GM12878 (cell line): Measurements from ENCODE around the gene RAPGEF4. TPM values are rescaled to one million over a fixed set of nuclear protein-coding genes. Genes with fewer than 3 reads are reported as not detected.

ENCODE experiments used
- ATAC-seq: fragments of 200-7000 bp; cut with Tn5 transposase; 3 replicates; pipeline ENCODE4 v1.9.1; 2020; ENCODE audit warnings: mild to moderate bottlenecking, moderate library complexity
- BruUV-seq: library from RNA; stranded (reverse); fragments of 400-500 nt; replicated peaks from 2 replicates; lab custom pipeline; 2021; lab: Mats Ljungman, UMichigan
- CTCF ChIA-PET: fragments of 300-600 bp; sonication (Branson Sonifier 250); formaldehyde crosslinking; extraction: SDS; loops from one replicate; lab custom pipeline; 2021; ENCODE audit warnings: inconsistent platforms; lab: Yijun Ruan, JAX
- POLR2A ChIA-PET: fragments of 350-600 bp; formaldehyde crosslinking; extraction: SDS; loops from one replicate; lab custom pipeline; 2021; ENCODE audit warnings: inconsistent platforms; lab: Charles Lee
- RAD21 ChIA-PET: fragments of 300-600 bp; sonication (Branson Sonifier 250); formaldehyde crosslinking; loops from one replicate; lab custom pipeline; 2023; ENCODE audit warnings: antibody characterized with exemption; ENCODE audit not compliant: unreplicated experiment; lab: Charles Lee
- SMC1A ChIA-PET: fragments of 300-600 bp; sonication (Branson Sonifier 250); formaldehyde crosslinking; loops from one replicate; lab custom pipeline; 2023; ENCODE audit not compliant: unreplicated experiment, uncharacterized antibody; lab: Charles Lee
- DNase-seq: peaks from one replicate; pipeline ENCODE4 v3.0.0-alpha.2; 2011; ENCODE audit warnings: low read depth, low spot score
- FAIRE-seq: peaks from 3 replicates; lab custom pipeline; 2011; peaks lifted over from hg19 to GRCh38; lab: Jason Lieb, UNC
- H2AFZ ChIP-seq: 2 replicates; pipeline ENCODE4 v1.6.0; 2011; ENCODE audit warnings: low read depth, low read length, control low read depth; ENCODE audit not compliant: control insufficient read depth
- H3K27ac ChIP-seq: 2 replicates; pipeline ENCODE4 v1.5.1; 2011; ENCODE audit warnings: control low read depth; ENCODE audit not compliant: control insufficient read depth, insufficient read depth
- H3K27me3 ChIP-seq, 2 experiments: replicated peaks in 1 of 2; 2 replicates each; pipeline versions ENCODE4 v1.6.0 to v1.6.1; 2011; ENCODE audit warnings: low read length in 1 of 2; ENCODE audit not compliant: control insufficient read depth in 2 of 2, insufficient read depth in 2 of 2
- H3K36me3 ChIP-seq, 2 experiments: 2 replicates each; pipeline ENCODE4 v1.5.1; 2011; ENCODE audit warnings: low read length in 1 of 2; ENCODE audit not compliant: control insufficient read depth in 2 of 2, insufficient read depth in 2 of 2
- H3K4me1 ChIP-seq: 2 replicates; pipeline ENCODE4 v1.6.1; 2011; ENCODE audit warnings: mild to moderate bottlenecking, low read length, moderate library complexity, mixed read lengths; ENCODE audit not compliant: control insufficient read depth, insufficient read depth
- H3K4me2 ChIP-seq: 2 replicates; pipeline ENCODE4 v1.6.0; 2011; ENCODE audit warnings: control low read depth; ENCODE audit not compliant: control insufficient read depth, insufficient read depth
- H3K4me3 ChIP-seq: fragments of 200-600 bp; sonication (generic); 2 replicates; pipeline ENCODE4 v1.5.1; 2016
- H3K79me2 ChIP-seq: 2 replicates; pipeline ENCODE4 v1.6.0; 2011; ENCODE audit warnings: low read length; ENCODE audit not compliant: control insufficient read depth, insufficient read depth
- H3K9ac ChIP-seq: 2 replicates; pipeline ENCODE4 v1.8.0; 2011; ENCODE audit warnings: low read length, control low read depth, mixed read lengths; ENCODE audit not compliant: control insufficient read depth, insufficient read depth
- H3K9me3 ChIP-seq: replicated peaks from 3 replicates; pipeline ENCODE4 v1.5.1; 2011; ENCODE audit warnings: mild to moderate bottlenecking, low read length; ENCODE audit not compliant: control insufficient read depth, insufficient read depth
- H4K20me1 ChIP-seq: 2 replicates; pipeline ENCODE4 v1.6.0; 2011; ENCODE audit not compliant: control insufficient read depth, insufficient read depth
- CREB1 ChIP-seq: IDR thresholded peaks from 2 replicates; pipeline ENCODE4 v1.6.1; 2012; ENCODE audit warnings: low read depth, mild to moderate bottlenecking, inconsistent platforms
- HDGF ChIP-seq: fragments of 450-650 bp; IDR thresholded peaks from 2 replicates; pipeline ENCODE4 v1.6.1; 2016; ENCODE audit warnings: antibody characterized with exemption
- SREBF2 ChIP-seq: IDR thresholded peaks from 2 replicates; pipeline ENCODE4 v1.6.1; 2012; ENCODE audit warnings: mild to moderate bottlenecking, low read length
- ZBTB11 ChIP-seq: fragments of 450-650 bp; formaldehyde crosslinking; IDR thresholded peaks from 2 replicates; pipeline ENCODE4 v1.5.0; 2022; ENCODE audit warnings: mild to moderate bottlenecking, missing genetic modification characterization
- ZNF384 ChIP-seq: IDR thresholded peaks from 2 replicates; pipeline ENCODE4 v1.6.1; 2012; ENCODE audit warnings: low read depth, mild to moderate bottlenecking, low read length, improper control_type of control experiment, borderline replicate concordance
- WGBS: methylation state at CpG from one replicate; pipeline ENCODE4 v1.1.6; 2016; ENCODE audit warnings: low lambda C conversion rate; ENCODE audit not compliant: insufficient replicate concordance, insufficient coverage; ENCODE audit errors: missing lambda C conversion rate; 5-methylcytosine and 5-hydroxymethylcytosine counted together
- in situ Hi-C: fragments of 300-500 bp; cut with MboI; formaldehyde crosslinking; loops from 9 replicates; pipeline ENCODE4 v1.14.3; 2018; ENCODE audit warnings: mixed read lengths
- intact Hi-C: fragments of 100-400 bp; cut with micrococcal nuclease; formaldehyde crosslinking; loops from one replicate; pipeline ENCODE4 v1.14.2; 2022; ENCODE audit not compliant: unreplicated experiment
- polyA plus RNA-seq, 11 experiments: library from polyadenylated mRNA; depleted of rRNA in 4 of 11; unstranded in 6 of 11; stranded (reverse) in 5 of 11; fragments of >200 nt; fragmentation: Nextera tagmentation in 4 of 11; fragmentation: Illumina TruSeq in 1 of 11; extraction: Ambion mirVana in 4 of 11; extraction: Trizol in 1 of 11; gene quantifications; 1 replicate in 1 of 11; 2 replicates in 10 of 11; pipeline versions ENCODE4 v1.2.1 to v1.2.3, GENCODE V29; 2011 to 2016; ENCODE audit warnings: inconsistent platforms in 2 of 11, missing spikeins in 2 of 11, low read depth in 1 of 11
- total RNA-seq, 4 experiments: library from RNA; depleted of rRNA in 3 of 4; stranded (reverse); fragments of >200 nt in 3 of 4; fragmentation: Illumina TruSeq in 1 of 4; extraction: Trizol in 1 of 4; gene quantifications; 2 replicates each; pipeline versions ENCODE4 v1.2.1 to v1.2.3, GENCODE V29; 2013 to 2021
- TF ChIP-seq, protein P1 (sequence below): IDR thresholded peaks from 2 replicates; pipeline ENCODE4 v1.6.1; 2012; ENCODE audit warnings: low read depth, low read length, improper control_type of control experiment

The RAPGEF4 gene
- total and polyA plus RNA-seq, 10 of the 15 experiments (the other 5 are each of a cell fraction or from before 2014, with no cell fraction given), result 0.18 TPM; not detected in 8

DNA sequence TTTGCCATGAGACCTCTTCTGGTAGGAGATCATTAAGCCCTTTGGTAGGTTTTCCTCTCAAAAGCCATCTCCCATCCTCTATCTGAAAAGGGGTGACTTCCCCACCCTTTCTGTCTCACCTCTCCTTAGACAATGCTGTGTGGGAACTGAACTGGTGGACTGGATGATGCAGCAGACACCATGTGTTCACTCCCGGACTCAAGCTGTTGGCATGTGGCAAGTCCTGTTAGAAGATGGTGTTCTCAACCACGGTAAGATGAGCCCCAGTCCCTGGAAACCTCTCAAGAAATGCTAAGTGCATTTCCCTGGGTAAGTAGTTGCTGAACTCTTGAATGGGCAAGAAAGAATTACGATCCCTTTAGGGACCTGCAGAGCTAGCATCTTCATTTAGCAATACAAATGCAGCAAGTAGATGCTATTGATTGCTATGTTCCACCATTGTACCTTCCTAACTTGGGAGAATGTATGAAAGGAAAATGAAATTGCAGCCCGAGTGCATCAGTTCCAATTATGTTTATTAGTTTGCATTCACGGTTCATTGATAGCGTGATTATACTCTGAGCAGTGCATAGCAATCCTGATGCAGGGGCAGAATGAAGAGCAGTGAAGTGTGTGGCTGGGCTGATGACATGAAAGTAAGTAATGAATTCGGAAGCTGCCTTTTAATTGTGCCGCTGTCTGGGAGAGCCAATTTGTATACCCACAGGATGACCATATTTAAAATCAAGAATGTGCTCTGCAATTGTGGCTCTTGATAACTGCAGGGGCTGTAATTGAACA, 230.0 kb downstream of the RAPGEF4 start:
- ChIA-PET SMC1A (no interaction called here), POLR2A (no interaction called here), CTCF (interaction anchor here (0.8 kb wide), 1 partner anchor 30 kb away, joined by 3 read pairs; no protein-coding TSS in a partner anchor), RAD21 (no interaction called here)
- Histone ChIP-seq H3K4me3 (no peak overlapping the region), H2AFZ (no peak overlapping the region), H3K27me3 (peaks cover 0 to 2% of the 10 kb centered on the region in 2 experiments; a peak in 3 of 4 replicates), H4K20me1 (no peaks in the 10 kb centered on the region), H3K4me2 (no peak overlapping the region), H3K4me1 (no peaks in the 10 kb centered on the region), H3K27ac (no peak overlapping the region), H3K9me3 (no peaks in the 10 kb centered on the region), H3K36me3 (no peaks in the 10 kb centered on the region), H3K79me2 (no peaks in the 10 kb centered on the region), H3K9ac (no peak overlapping the region)
- ATAC-seq (no peak), FAIRE-seq (no peak), DNase-seq (no peak)
- TF ChIP-seq ZBTB11, result no peak
- no peak for TF ChIP-seq CREB1
- no peak for TF ChIP-seq SREBF2
- TF ChIP-seq, protein P1, sequence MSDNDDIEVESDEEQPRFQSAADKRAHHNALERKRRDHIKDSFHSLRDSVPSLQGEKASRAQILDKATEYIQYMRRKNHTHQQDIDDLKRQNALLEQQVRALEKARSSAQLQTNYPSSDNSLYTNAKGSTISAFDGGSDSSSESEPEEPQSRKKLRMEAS, result no peak
- TF ChIP-seq ZNF384, result no peak
- TF ChIP-seq HDGF, result no peak
- in situ Hi-C loops (no loop called here), intact Hi-C loops (no loop called here)
- 44% methylated on average over 8 of the region's 8 CpGs for WGBS
- no TSS peak for BruUV-seq
